IMR-90 (cell line): ENCODE results near the gene BRINP3. TPM values are rescaled to one million over a fixed set of nuclear protein-coding genes. Genes with fewer than 3 reads are reported as not detected.

Experiments
- ATAC-seq: fragments of 200-7000 bp; cut with Tn5 transposase; 2 replicates; pipeline ENCODE4 v1.9.1; 2020; ENCODE audit warnings: low read depth, mild to moderate bottlenecking, moderate library complexity
- BruUV-seq: library from RNA; stranded (reverse); fragments of 400-500 nt; replicated peaks from 2 replicates; lab custom pipeline; 2021; lab: Mats Ljungman, UMichigan
- CTCF ChIA-PET: fragments of 300-600 bp; formaldehyde crosslinking; extraction: SDS; loops from one replicate; lab custom pipeline; 2021; ENCODE audit warnings: antibody characterized with exemption; lab: Yijun Ruan, JAX
- POLR2A ChIA-PET: fragments of 300-600 bp; sonication (Branson Sonifier 250); formaldehyde crosslinking; loops from one replicate; lab custom pipeline; 2022; ENCODE audit warnings: antibody characterized with exemption; ENCODE audit not compliant: unreplicated experiment; lab: Charles Lee
- DNase-seq: peaks from one replicate; pipeline ENCODE4 v3.0.0; 2013
- H2AFZ ChIP-seq: replicated peaks from 2 replicates; pipeline ENCODE3; 2013; ENCODE audit warnings: low read length, mild to moderate bottlenecking; ENCODE audit not compliant: poor library complexity
- H2AK5ac ChIP-seq: 2 replicates; pipeline ENCODE4 v1.6.1; 2013; ENCODE audit warnings: low read depth, low read length, inconsistent platforms
- H2AK9ac ChIP-seq: replicated peaks from 2 replicates; pipeline ENCODE3; 2013; ENCODE audit warnings: mild to moderate bottlenecking, low read depth, low read length, moderate library complexity; ENCODE audit not compliant: poor library complexity
- H2BK120ac ChIP-seq: 2 replicates; pipeline ENCODE4 v1.6.1; 2013; ENCODE audit warnings: low read depth, low read length, inconsistent platforms
- H2BK15ac ChIP-seq: 3 replicates; pipeline ENCODE4 v1.6.1; 2013; ENCODE audit warnings: low read depth, low read length, inconsistent platforms
- H2BK20ac ChIP-seq: 2 replicates; pipeline ENCODE4 v1.6.1; 2013; ENCODE audit warnings: low read depth, mild to moderate bottlenecking, inconsistent platforms, low read length, moderate library complexity
- H2BK5ac ChIP-seq: 2 replicates; pipeline ENCODE4 v1.6.1; 2013; ENCODE audit warnings: mild to moderate bottlenecking, low read depth, low read length, inconsistent platforms; ENCODE audit not compliant: poor library complexity, severe bottlenecking
- H3K14ac ChIP-seq: replicated peaks from 2 replicates; pipeline ENCODE4 v1.6.1; 2013; ENCODE audit warnings: low read depth, low read length, inconsistent platforms
- H3K18ac ChIP-seq: 2 replicates; pipeline ENCODE4 v1.6.1; 2013; ENCODE audit warnings: low read depth, low read length, control low read depth
- H3K23ac ChIP-seq: 2 replicates; pipeline ENCODE4 v1.6.1; 2013; ENCODE audit warnings: low read depth, low read length, inconsistent platforms
- H3K27ac ChIP-seq: 2 replicates; pipeline ENCODE4 v1.5.1; 2013; ENCODE audit warnings: mild to moderate bottlenecking, control low read depth, low read length; ENCODE audit not compliant: insufficient read depth
- H3K27me3 ChIP-seq: 2 replicates; pipeline ENCODE4 v1.6.1; 2013; ENCODE audit warnings: low read length; ENCODE audit not compliant: control insufficient read depth, insufficient read depth
- H3K36me3 ChIP-seq: 2 replicates; pipeline ENCODE4 v1.6.1; 2013; ENCODE audit warnings: low read length, mixed read lengths; ENCODE audit not compliant: control insufficient read depth, insufficient read depth
- H3K4ac ChIP-seq: 2 replicates; pipeline ENCODE4 v1.6.1; 2013; ENCODE audit warnings: low read depth, low read length, inconsistent platforms
- H3K4me1 ChIP-seq: 2 replicates; pipeline ENCODE4 v1.6.1; 2013; ENCODE audit warnings: low read length, mixed read lengths; ENCODE audit not compliant: control insufficient read depth, insufficient read depth
- H3K4me2 ChIP-seq: 2 replicates; pipeline ENCODE4 v1.6.1; 2013; ENCODE audit warnings: low read depth, mild to moderate bottlenecking, control low read depth, low read length, moderate library complexity
- H3K4me3 ChIP-seq: 2 replicates; pipeline ENCODE4 v1.5.1; 2013; ENCODE audit warnings: low read depth, mild to moderate bottlenecking, control low read depth, low read length, moderate library complexity; ENCODE audit not compliant: insufficient read depth
- H3K56ac ChIP-seq: 2 replicates; pipeline ENCODE4 v1.6.1; 2013; ENCODE audit warnings: low read length, inconsistent platforms; ENCODE audit not compliant: insufficient read depth; ENCODE audit errors: extremely low read depth
- H3K79me1 ChIP-seq, 2 experiments: 2 replicates each; pipeline ENCODE4 v1.6.1; 2013; ENCODE audit warnings: low read length in 2 of 2, inconsistent platforms in 1 of 2, low read depth in 1 of 2
- H3K9ac ChIP-seq: 2 replicates; pipeline ENCODE4 v1.6.1; 2013; ENCODE audit warnings: low read depth, low read length, control low read depth
- H3K9me1 ChIP-seq: 2 replicates; pipeline ENCODE4 v1.6.1; 2013; ENCODE audit warnings: low read length, inconsistent platforms; ENCODE audit not compliant: insufficient read depth
- H3K9me3 ChIP-seq: 2 replicates; pipeline ENCODE4 v1.6.1; 2013; ENCODE audit warnings: low read length; ENCODE audit not compliant: control insufficient read depth, insufficient read depth
- H4K20me1 ChIP-seq: 2 replicates; pipeline ENCODE4 v1.6.1; 2013; ENCODE audit warnings: low read length, inconsistent platforms; ENCODE audit not compliant: insufficient read depth
- H4K5ac ChIP-seq: 2 replicates; pipeline ENCODE4 v1.6.1; 2013; ENCODE audit warnings: mild to moderate bottlenecking, low read depth, low read length, control low read depth
- H4K8ac ChIP-seq, 2 experiments: 2 replicates each; pipeline ENCODE4 v1.6.1; 2013; ENCODE audit warnings: low read depth in 2 of 2, low read length in 2 of 2, control low read depth in 1 of 2, inconsistent platforms in 1 of 2
- H4K91ac ChIP-seq: 2 replicates; pipeline ENCODE4 v1.6.1; 2013; ENCODE audit warnings: low read depth, low read length, inconsistent platforms; ENCODE audit not compliant: insufficient read depth
- BHLHE40 ChIP-seq: fragments of 150-350 bp; IDR thresholded peaks from 2 replicates; pipeline ENCODE4 v1.6.1; 2016; ENCODE audit warnings: mild to moderate bottlenecking, low read depth, low read length
- CEBPB ChIP-seq: IDR thresholded peaks from 2 replicates; pipeline ENCODE4 v1.6.1; 2012; ENCODE audit warnings: low read depth, low read length, improper control_type of control experiment
- CHD1 ChIP-seq: IDR thresholded peaks from 2 replicates; pipeline ENCODE4 v1.6.1; 2012; ENCODE audit warnings: low read depth, low read length, improper control_type of control experiment
- ELK1 ChIP-seq: fragments of 150-350 bp; IDR thresholded peaks from 2 replicates; pipeline ENCODE4 v1.6.1; 2016; ENCODE audit warnings: low read depth, mild to moderate bottlenecking, low read length, moderate library complexity, borderline replicate concordance
- FOS ChIP-seq: fragments of 150-350 bp; IDR thresholded peaks from 2 replicates; pipeline ENCODE4 v1.6.1; 2016; ENCODE audit warnings: low read depth, low read length
- MAFK ChIP-seq: IDR thresholded peaks from 2 replicates; pipeline ENCODE4 v1.6.1; 2012; ENCODE audit warnings: low read depth, low read length, improper control_type of control experiment
- MAZ ChIP-seq: IDR thresholded peaks from 2 replicates; pipeline ENCODE4 v1.6.1; 2012; ENCODE audit warnings: low read depth, mild to moderate bottlenecking, low read length, improper control_type of control experiment, moderate library complexity, borderline replicate concordance
- MXI1 ChIP-seq: IDR thresholded peaks from 2 replicates; pipeline ENCODE4 v1.6.1; 2012; ENCODE audit warnings: low read depth, mild to moderate bottlenecking, low read length, moderate library complexity, borderline replicate concordance
- NFE2L2 ChIP-seq: fragments of 150-350 bp; IDR thresholded peaks from 2 replicates; pipeline ENCODE4 v1.6.1; 2016; ENCODE audit warnings: low read depth, mild to moderate bottlenecking, low read length
- POLR2A ChIP-seq: IDR thresholded peaks from 2 replicates; pipeline ENCODE4 v1.6.1; 2012; ENCODE audit warnings: mild to moderate bottlenecking, low read depth, low read length
- RAD21 ChIP-seq: IDR thresholded peaks from 2 replicates; pipeline ENCODE4 v1.6.1; 2012; ENCODE audit warnings: low read length, improper control_type of control experiment
- RCOR1 ChIP-seq: IDR thresholded peaks from 2 replicates; pipeline ENCODE4 v1.6.1; 2012; ENCODE audit warnings: mild to moderate bottlenecking, low read length, improper control_type of control experiment; ENCODE audit not compliant: insufficient replicate concordance
- RFX5 ChIP-seq: IDR thresholded peaks from 2 replicates; pipeline ENCODE4 v1.8.0; 2012; ENCODE audit warnings: low read depth, mild to moderate bottlenecking, low read length, moderate library complexity
- SMC3 ChIP-seq: fragments of 150-350 bp; IDR thresholded peaks from 2 replicates; pipeline ENCODE4 v1.6.1; 2016; ENCODE audit warnings: low read depth, mild to moderate bottlenecking, antibody characterized with exemption, low read length, moderate library complexity
- USF2 ChIP-seq: fragments of 150-350 bp; IDR thresholded peaks from 2 replicates; pipeline ENCODE4 v1.6.1; 2017; ENCODE audit warnings: mild to moderate bottlenecking, antibody characterized with exemption, low read length, low read depth
- WGBS, 2 experiments: methylation state at CpG; one replicate each; pipeline versions ENCODE4 v1.1.5 to v1.1.7; 2013; ENCODE audit warnings: missing lambda C conversion rate in 2 of 2; ENCODE audit not compliant: insufficient read length in 1 of 2; ENCODE audit errors: extremely low coverage in 2 of 2; 5-methylcytosine and 5-hydroxymethylcytosine counted together
- dilution Hi-C: fragments of 300-500 bp; cut with HindIII; formaldehyde crosslinking; loops from one replicate; pipeline ENCODE4 v1.14.3; 2018; ENCODE audit warnings: low sequenced_read_pairs; ENCODE audit not compliant: unreplicated experiment
- in situ Hi-C: fragments of 300-500 bp; cut with MboI; formaldehyde crosslinking; loops from 3 replicates; pipeline ENCODE4 v1.14.3; 2019; ENCODE audit warnings: low sequenced_read_pairs, inconsistent platforms, mixed read lengths
- intact Hi-C: fragments of 100-400 bp; cut with micrococcal nuclease; formaldehyde crosslinking; loops from 2 replicates; pipeline ENCODE4 v1.10.0; 2022
- polyA plus RNA-seq, 3 experiments: library from polyadenylated mRNA; depleted of rRNA; stranded (reverse); fragments of >200 nt; gene quantifications; 2 replicates each; pipeline ENCODE4 v1.2.3, GENCODE V29; 2012; ENCODE audit warnings: low replicate concordance in 1 of 3
- total RNA-seq: library from RNA; depleted of rRNA; stranded (reverse); fragments of >200 nt; gene quantifications from 2 replicates; pipeline ENCODE4 v1.2.3, GENCODE V29; 2012
- TF ChIP-seq, protein P1 (sequence below): conservative IDR thresholded peaks from 2 replicates; pipeline ENCODE4 v1.5.1; 2012; ENCODE audit warnings: mild to moderate bottlenecking, low read depth, low read length, improper control_type of control experiment

The BRINP3 gene
- total and polyA plus RNA-seq, 2 of the 4 experiments (the other 2 are of a cell fraction): 0.15 to 0.36 TPM

DNA sequence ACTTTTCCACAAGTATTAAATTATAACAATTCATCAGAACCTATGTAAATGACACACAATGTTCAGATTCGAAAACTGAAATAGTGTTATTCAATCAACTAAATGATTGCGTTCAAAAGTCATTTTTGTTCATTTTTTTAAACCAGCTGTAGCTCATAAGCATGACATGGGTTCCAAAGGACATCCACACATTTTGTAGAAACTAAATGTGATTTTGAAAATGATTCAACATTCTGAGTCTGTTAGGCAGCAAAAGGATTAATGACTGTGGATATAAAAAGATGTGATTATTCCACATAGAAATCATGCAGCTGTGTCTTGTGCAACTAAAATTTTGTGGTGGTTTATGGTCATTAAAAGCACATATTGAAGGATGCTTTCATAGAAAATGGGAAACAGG is 204.5 kb downstream of the BRINP3 start:
- H3K23ac ChIP-seq: no peak overlapping the region
- H3K27me3 ChIP-seq: no peaks in the 10 kb centered on the region
- no peak for ATAC-seq
- in situ Hi-C loops (no loop called here), intact Hi-C loops (no loop called here), dilution Hi-C loops (no loop called here)
- CTCF ChIA-PET: no interaction called here
- no peak overlapping the region for H2AK5ac ChIP-seq
- POLR2A ChIA-PET: no interaction called here
- H2BK20ac ChIP-seq: no peak overlapping the region
- H3K4ac ChIP-seq: no peak overlapping the region
- TF ChIP-seq RAD21: no peak
- no peak for TF ChIP-seq ELK1
- no peak for TF ChIP-seq RFX5
- no peak for TF ChIP-seq MXI1
- no peak for TF ChIP-seq MAZ
- TF ChIP-seq FOS: no peak
- TF ChIP-seq CHD1: no peak
- TF ChIP-seq, protein P1, sequence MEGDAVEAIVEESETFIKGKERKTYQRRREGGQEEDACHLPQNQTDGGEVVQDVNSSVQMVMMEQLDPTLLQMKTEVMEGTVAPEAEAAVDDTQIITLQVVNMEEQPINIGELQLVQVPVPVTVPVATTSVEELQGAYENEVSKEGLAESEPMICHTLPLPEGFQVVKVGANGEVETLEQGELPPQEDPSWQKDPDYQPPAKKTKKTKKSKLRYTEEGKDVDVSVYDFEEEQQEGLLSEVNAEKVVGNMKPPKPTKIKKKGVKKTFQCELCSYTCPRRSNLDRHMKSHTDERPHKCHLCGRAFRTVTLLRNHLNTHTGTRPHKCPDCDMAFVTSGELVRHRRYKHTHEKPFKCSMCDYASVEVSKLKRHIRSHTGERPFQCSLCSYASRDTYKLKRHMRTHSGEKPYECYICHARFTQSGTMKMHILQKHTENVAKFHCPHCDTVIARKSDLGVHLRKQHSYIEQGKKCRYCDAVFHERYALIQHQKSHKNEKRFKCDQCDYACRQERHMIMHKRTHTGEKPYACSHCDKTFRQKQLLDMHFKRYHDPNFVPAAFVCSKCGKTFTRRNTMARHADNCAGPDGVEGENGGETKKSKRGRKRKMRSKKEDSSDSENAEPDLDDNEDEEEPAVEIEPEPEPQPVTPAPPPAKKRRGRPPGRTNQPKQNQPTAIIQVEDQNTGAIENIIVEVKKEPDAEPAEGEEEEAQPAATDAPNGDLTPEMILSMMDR: no peak
- TF ChIP-seq RCOR1: no peak
- TF ChIP-seq BHLHE40: no peak
- TF ChIP-seq SMC3: no peak
- TF ChIP-seq USF2: no peak
- no peak for TF ChIP-seq MAFK
- TF ChIP-seq POLR2A: no peak
- TF ChIP-seq NFE2L2: no peak
- TF ChIP-seq CEBPB: no peak
- no peak overlapping the region for H3K18ac ChIP-seq
- H4K5ac ChIP-seq: no peak overlapping the region
- BruUV-seq: no TSS peak
- H3K4me1 ChIP-seq: no peaks in the 10 kb centered on the region
- H3K56ac ChIP-seq: no peak overlapping the region
- DNase-seq: no peak
- no peak overlapping the region for H2BK120ac ChIP-seq
- H2AFZ ChIP-seq: no peak overlapping the region
- no peak overlapping the region for H2BK5ac ChIP-seq
- H3K4me2 ChIP-seq: no peak overlapping the region
- no peaks in the 10 kb centered on the region for H4K20me1 ChIP-seq
- no peaks in the 10 kb centered on the region for H3K36me3 ChIP-seq
- no peak overlapping the region for H3K4me3 ChIP-seq
- H2BK15ac ChIP-seq: no peak overlapping the region
- no peak overlapping the region; a peak in 1 of 4 replicates for H4K8ac ChIP-seq
- no peak overlapping the region for H3K27ac ChIP-seq
- no peak overlapping the region for H2AK9ac ChIP-seq
- no peaks in the 10 kb centered on the region for H3K9me1 ChIP-seq
- no CpG with 5 or more reads among the region's 2 CpGs for WGBS, 2 experiments
- no peak overlapping the region for H3K14ac ChIP-seq
- H4K91ac ChIP-seq: no peak overlapping the region
- no peaks in the 10 kb centered on the region for H3K9me3 ChIP-seq
- no peak overlapping the region for H3K9ac ChIP-seq
- H3K79me1 ChIP-seq: no peaks in the 10 kb centered on the region
